ENCODE results near the gene SLC6A13. TPM values are rescaled to one million over a fixed set of nuclear protein-coding genes. Genes with fewer than 3 reads are reported as not detected.
A peak's percentile ranks its signal among the peaks of the same experiment; 100 is the strongest.

Gene SLC6A13
- total and polyA plus RNA-seq, 2 of the 8 experiments (the other 6 are each of a cell fraction or from before 2014, with no cell fraction given): 0.03 TPM; not detected in 1

DNA sequence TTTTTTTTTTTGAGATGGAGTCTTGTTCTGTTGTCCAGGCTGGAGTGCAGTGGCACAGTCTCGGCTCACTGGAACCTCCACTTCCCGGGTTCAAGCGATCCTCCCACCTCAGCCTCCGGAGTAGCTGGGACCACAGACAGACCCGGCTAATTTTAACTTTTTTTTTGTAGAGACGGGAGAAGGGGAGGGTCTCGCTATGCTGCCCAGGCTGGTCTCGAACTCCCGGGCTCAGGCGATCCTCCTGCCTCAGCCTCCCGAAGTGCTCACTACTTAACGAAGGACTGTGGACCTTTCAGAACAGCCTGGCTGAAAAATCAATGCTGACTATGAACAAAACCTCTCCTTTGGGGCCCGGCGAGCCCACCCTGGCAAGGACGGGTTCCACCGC lies 59.6 kb downstream of the SLC6A13 start:
- H3K4me1 ChIP-seq (replicated peaks in 1 of 4; ENCODE audit: control insufficient read depth in 3 of 4, insufficient read depth in 4 of 4, low read length in 3 of 4): peaks cover 7 to 18% (median 12%) of the 10 kb centered on the region in 4 experiments
- no peak overlapping the region for H3K56ac ChIP-seq (replicated peaks; ENCODE audit: insufficient read length, low read depth, low read length)
- no peak overlapping the region for H3K18ac ChIP-seq (ENCODE audit: extremely low read depth, low read length)
- H3K4me3 ChIP-seq (ENCODE audit: extremely low read depth in 1 of 4, insufficient read depth in 2 of 4, low read depth in 3 of 4, low read length in 4 of 4): peak overlapping the region; percentile 55 to 80 (median 62)
- H3K4ac ChIP-seq (replicated peaks; ENCODE audit: insufficient read length, low read depth, low read length): no peak overlapping the region
- no peak overlapping the region for H2BK20ac ChIP-seq (ENCODE audit: low read length)
- H3K9me3 ChIP-seq (ENCODE audit: insufficient read depth in 2 of 2, low read depth in 1 of 2, low read length in 1 of 2): no peaks in the 10 kb centered on the region
- no peak overlapping the region for H4K8ac ChIP-seq (ENCODE audit: extremely low read depth, insufficient read depth, low read length)
- no peaks in the 10 kb centered on the region for H3K79me2 ChIP-seq (ENCODE audit: control insufficient read depth in 1 of 2, insufficient read depth in 2 of 2, low read length in 2 of 2)
- no peak overlapping the region for H4K91ac ChIP-seq (replicated peaks; ENCODE audit: insufficient read length, low read length)
- peaks cover 0 to 2% of the 10 kb centered on the region in 2 experiments for H4K20me1 ChIP-seq (replicated peaks in 1 of 2; ENCODE audit: control insufficient read depth in 1 of 2, insufficient read depth in 2 of 2, low read length in 2 of 2)
- H3K23me2 ChIP-seq (ENCODE audit: low read depth, low read length): peaks cover 5% of the 10 kb centered on the region; the same call in 1 of the 2 replicates
- DNase-seq (ENCODE audit: low read depth in 1 of 2, low spot score in 2 of 2): no peak
- H4K5ac ChIP-seq (ENCODE audit: insufficient read length, low read depth, low read length): no peak overlapping the region
- H3K79me1 ChIP-seq (ENCODE audit: low read depth, low read length): no peaks in the 10 kb centered on the region
- H3K4me2 ChIP-seq (ENCODE audit: insufficient read depth in 1 of 2, low read depth in 2 of 2, low read length in 2 of 2): peak overlapping the region; percentile 82 to 99
- no peak overlapping the region for H3K23ac ChIP-seq (ENCODE audit: insufficient read length)
- ChIA-PET POLR2A (ENCODE audit: partially characterized antibody) (interaction anchor here (0.8 to 1.5 kb wide), 4 partner anchors 8 to 24 kb away, joined by 3 to 8 read pairs (median 4); no protein-coding TSS in a partner anchor), CTCF (ENCODE audit: partially characterized antibody) (interaction anchor here (1.7 to 7.3 kb wide), 4 partner anchors 9 to 16 kb away, joined by 5 to 74 read pairs (median 38); partner anchors contain the start of gene SLC6A12)
- H3K14ac ChIP-seq (ENCODE audit: insufficient read length): no peak overlapping the region
- 50% methylated on average over 16 of the region's 16 CpGs; no CpG with 5 or more reads in 1 of the 2 experiments for WGBS, 2 experiments (ENCODE audit: extremely low coverage in 1 of 2, insufficient coverage in 1 of 2, insufficient read length in 1 of 2, insufficient replicate concordance in 2 of 2, low coverage in 1 of 2, low lambda C conversion rate in 2 of 2, missing lambda C conversion rate in 1 of 2)
- FAIRE-seq: no peak
- H2BK5ac ChIP-seq (ENCODE audit: low read depth, low read length): no peak overlapping the region
- H3K27ac ChIP-seq (ENCODE audit: low read depth, low read length): no peak overlapping the region
- H2BK12ac ChIP-seq (ENCODE audit: low read depth, low read length): no peak overlapping the region
- no peaks in the 10 kb centered on the region; a peak in 1 of 8 replicates for H3K36me3 ChIP-seq (ENCODE audit: control insufficient read depth in 2 of 4, insufficient read depth in 4 of 4, low read length in 3 of 4)
- TF ChIP-seq POLR2AphosphoS5 (IDR thresholded peaks at IDR 0.05; ENCODE audit: low read depth, low read length) (no peak), KDM1A (IDR thresholded peaks at IDR 0.05; ENCODE audit: borderline replicate concordance, low read length) (0 out of 2 replicates have a peak, but pooled peaks have one; percentile 44)
- peaks cover 5 to 51% (median 33%) of the 10 kb centered on the region in 4 experiments for H3K27me3 ChIP-seq (replicated peaks in 1 of 4; ENCODE audit: control insufficient read depth in 3 of 4, extremely low read depth in 1 of 4, insufficient read depth in 3 of 4, low read length in 3 of 4)
- H3K9ac ChIP-seq (replicated peaks in 1 of 4; ENCODE audit: extremely low read depth in 1 of 4, low read depth in 3 of 4, low read length in 3 of 4): no peak overlapping the region
- no peak overlapping the region for H2BK120ac ChIP-seq (replicated peaks; ENCODE audit: low read depth, low read length)
- H2AK5ac ChIP-seq (ENCODE audit: low read depth, low read length): no peak overlapping the region
- 0 out of 2 replicates have a peak overlapping the region, but pooled peaks have one; percentile 39 for H2AFZ ChIP-seq (ENCODE audit: low read length)
- H2BK15ac ChIP-seq (ENCODE audit: low read length): no peak overlapping the region
